ENCODE results near the gene PIK3R1.

DNA sequence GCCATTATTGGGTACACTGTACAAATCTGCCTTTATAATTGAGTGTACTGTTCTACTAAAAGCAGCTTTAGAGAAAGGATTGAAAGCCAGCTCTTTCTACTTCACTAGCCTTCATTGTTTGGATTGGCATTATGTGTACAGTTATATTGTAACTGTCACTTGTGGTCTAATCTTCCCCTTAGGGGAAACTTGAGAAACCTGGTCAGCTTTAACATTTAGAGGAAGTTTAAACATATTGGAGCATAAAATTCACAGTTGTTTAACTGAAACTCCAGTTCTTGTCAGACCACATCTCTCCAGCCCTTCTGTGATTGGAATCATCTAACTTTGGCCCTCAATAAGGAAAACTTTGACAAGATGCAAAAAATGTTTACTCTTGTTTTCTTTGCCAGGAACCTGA is 24.6 kb downstream of the PIK3R1 start:
- no peak for TF ChIP-seq CTCF (conservative IDR thresholded peaks at IDR 0.05)
- no peak for TF ChIP-seq ZFX (IDR thresholded peaks at IDR 0.05)
